NCI-H2081 (cell line): ENCODE measurements around the gene LIMA1.
A peak's percentile ranks its signal among the peaks of the same experiment; 100 is the strongest.
"Not testable (repeated sequence)": the region's sequence is repeated elsewhere in the genome, so short reads cannot be mapped to it uniquely, and the experiment has no call there.

Source experiments
- DNase-seq, 2 experiments: peaks; one replicate each; lab custom pipeline; 2025; lab: John Stamatoyannopoulos, UW

LIMA1 gene

GRCh38 chr12:50246873-50247612 lies 36.3 kb downstream of the LIMA1 start:
- no peak for DNase-seq

GRCh38 chr12:50246197-50246865 lies 37.0 kb downstream of the LIMA1 start:
- DNase-seq, result no peak

- no peak for DNase-seq
Measured at GRCh38 chr12:50243507-50243906, 39.8 kb downstream of the LIMA1 start.

- no peak for DNase-seq
Measured at GRCh38 chr12:50242751-50243191, 40.5 kb downstream of the LIMA1 start.

- DNase-seq, result peak in 1 of 2 experiments; percentile 35
Measured at GRCh38 chr12:50241178-50241577, 42.1 kb downstream of the LIMA1 start.

GRCh38 chr12:50240792-50241114 lies 42.6 kb downstream of the LIMA1 start:
- no peak for DNase-seq

GRCh38 chr12:50240096-50240791 lies 43.1 kb downstream of the LIMA1 start:
- DNase-seq, result no peak

GRCh38 chr12:50239355-50239891 lies 43.9 kb downstream of the LIMA1 start:
- no peak for DNase-seq

- no peak for DNase-seq
Measured at GRCh38 chr12:50234347-50234746, 49.0 kb downstream of the LIMA1 start.

GRCh38 chr12:50232771-50233209 lies 50.5 kb downstream of the LIMA1 start:
- DNase-seq, result no peak

- DNase-seq, result no peak
Measured at GRCh38 chr12:50232206-50232605, 51.1 kb downstream of the LIMA1 start.

- no peak for DNase-seq
Measured at GRCh38 chr12:50231346-50231745, 52.0 kb downstream of the LIMA1 start.

GRCh38 chr12:50230217-50230616 lies 53.1 kb downstream of the LIMA1 start:
- DNase-seq, result no peak

GRCh38 chr12:50224026-50224692 lies 59.2 kb downstream of the LIMA1 start:
- DNase-seq, result peak in 1 of 2 experiments; percentile 30

GRCh38 chr12:50222275-50222783 lies 61.0 kb downstream of the LIMA1 start:
- DNase-seq, result peak; percentile 80 to 81

- peak; percentile 39 to 60 for DNase-seq
Measured at GRCh38 chr12:50221228-50222008, 61.9 kb downstream of the LIMA1 start.

- DNase-seq, result no peak
Measured at GRCh38 chr12:50220363-50220995, 62.8 kb downstream of the LIMA1 start.

GRCh38 chr12:50219544-50219943 lies 63.8 kb downstream of the LIMA1 start:
- DNase-seq, result no peak

- not testable (repeated sequence) for DNase-seq
Measured at GRCh38 chr12:50219001-50219400, 64.3 kb downstream of the LIMA1 start.

GRCh38 chr12:50218386-50218785 lies 64.9 kb downstream of the LIMA1 start:
- no peak for DNase-seq

- no peak for DNase-seq
Measured at GRCh38 chr12:50217202-50217601, 66.1 kb downstream of the LIMA1 start.
